ENCODE data around the gene CYTH2.

CYTH2 gene

DNA sequence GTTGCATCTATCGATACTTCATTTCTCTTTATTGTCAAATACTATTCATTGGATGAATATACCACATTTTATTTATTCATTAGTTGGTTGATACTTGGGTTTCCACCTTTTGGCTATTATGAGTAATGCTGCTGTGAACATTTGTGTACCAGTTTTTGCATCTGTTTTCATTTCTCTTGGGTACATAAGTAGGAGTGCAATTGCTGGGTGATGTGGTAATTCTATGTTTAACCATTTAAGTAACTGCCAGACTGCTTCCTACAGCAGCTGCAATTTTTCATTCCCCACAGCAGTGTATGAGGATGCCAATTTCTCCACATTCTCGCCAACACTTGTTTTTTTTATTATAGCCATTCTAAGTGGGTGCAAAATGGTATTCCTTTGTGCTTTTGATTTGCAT lies 11.2 kb upstream of the CYTH2 start:
- no peak overlapping the region for H3K4me3 ChIP-seq (ENCODE audit: control insufficient read depth, low read depth, low read length)
- DNase-seq (ENCODE audit: low read depth): peak; percentile 70
- no peak for TF ChIP-seq CTCF (conservative IDR thresholded peaks at IDR 0.05; ENCODE audit: control insufficient read depth, insufficient read depth, low read depth, low read length)

GRCh38 chr19:48461651-48461981 lies 7.6 kb upstream of the CYTH2 start:
- TF ChIP-seq CTCF (conservative IDR thresholded peaks at IDR 0.05; ENCODE audit: control insufficient read depth, insufficient read depth, low read depth, low read length): no peak
- no peak for DNase-seq (ENCODE audit: low read depth)
- no peak overlapping the region for H3K4me3 ChIP-seq (ENCODE audit: control insufficient read depth, low read depth, low read length)

DNA sequence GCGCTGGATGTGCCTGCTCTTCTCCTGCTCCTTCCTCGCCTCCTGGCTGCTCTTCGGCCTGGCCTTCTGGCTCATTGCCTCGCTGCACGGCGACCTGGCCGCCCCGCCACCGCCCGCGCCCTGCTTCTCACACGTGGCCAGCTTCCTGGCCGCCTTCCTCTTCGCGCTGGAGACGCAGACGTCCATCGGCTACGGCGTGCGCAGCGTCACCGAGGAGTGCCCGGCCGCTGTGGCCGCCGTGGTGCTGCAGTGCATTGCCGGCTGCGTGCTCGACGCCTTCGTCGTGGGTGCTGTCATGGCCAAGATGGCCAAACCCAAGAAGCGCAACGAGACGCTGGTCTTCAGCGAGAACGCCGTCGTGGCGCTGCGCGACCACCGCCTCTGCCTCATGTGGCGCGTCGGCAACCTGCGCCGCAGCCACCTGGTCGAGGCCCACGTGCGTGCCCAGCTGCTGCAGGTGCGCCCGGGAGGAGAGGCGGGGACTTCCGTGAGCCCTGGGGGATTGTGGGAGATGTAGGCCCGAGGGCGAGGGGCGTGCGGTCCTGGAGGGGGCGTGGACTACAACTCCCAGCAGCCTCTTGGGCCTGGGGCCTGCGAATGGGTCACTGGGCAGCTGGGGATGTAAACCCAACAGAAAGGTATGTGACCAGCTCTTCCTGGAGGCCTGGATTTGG lies 7.0 kb upstream of the CYTH2 start:
- no peak for DNase-seq (ENCODE audit: low read depth)
- TF ChIP-seq CTCF (conservative IDR thresholded peaks at IDR 0.05; ENCODE audit: control insufficient read depth, insufficient read depth, low read depth, low read length): no peak

GRCh38 chr19:48465215-48465614 lies 4.0 kb upstream of the CYTH2 start:
- no peak for DNase-seq (ENCODE audit: low read depth)
- TF ChIP-seq CTCF (conservative IDR thresholded peaks at IDR 0.05; ENCODE audit: control insufficient read depth, insufficient read depth, low read depth, low read length): no peak
- no peak overlapping the region for H3K4me3 ChIP-seq (ENCODE audit: control insufficient read depth, low read depth, low read length)

More for the DNA sequence above, 7.0 kb upstream of the CYTH2 start:
- no peak overlapping the region for H3K4me3 ChIP-seq (ENCODE audit: control insufficient read depth, low read depth, low read length)

GRCh38 chr19:48466561-48467325 lies 2.4 kb upstream of the CYTH2 start:
- no peak overlapping the region for H3K4me3 ChIP-seq (ENCODE audit: control insufficient read depth, low read depth, low read length)
- no peak for TF ChIP-seq CTCF (conservative IDR thresholded peaks at IDR 0.05; ENCODE audit: control insufficient read depth, insufficient read depth, low read depth, low read length)
- DNase-seq (ENCODE audit: low read depth): peak; percentile 85

GRCh38 chr19:48468772-48469288 lies 339 bp upstream of the CYTH2 start:
- H3K4me3 ChIP-seq (ENCODE audit: control insufficient read depth, low read depth, low read length): peak overlapping the region; percentile 82
- TF ChIP-seq CTCF (conservative IDR thresholded peaks at IDR 0.05; ENCODE audit: control insufficient read depth, insufficient read depth, low read depth, low read length): no peak
- DNase-seq (ENCODE audit: low read depth): peak; percentile 100
